Memory B cell (primary cell): ENCODE results near the gene PGM2.

Source experiments
- ATAC-seq: fragments of 150-1000 bp; cut with Tn5 transposase; 2 replicates; pipeline ENCODE4 v1.10.0; 2021; ENCODE audit warnings: low read depth, mild to moderate bottlenecking, moderate library complexity
- DNase-seq, 2 donors: peaks; one replicate each; pipeline ENCODE4 v3.0.0; 2022; ENCODE audit warnings: low spot score in 2 of 2
- H3K27ac Mint-ChIP-seq: one replicate; pipeline ENCODE4 v1.8.0; 2022; ENCODE audit warnings: mild to moderate bottlenecking, moderate library complexity, mixed read lengths
- H3K27me3 Mint-ChIP-seq: one replicate; pipeline ENCODE4 v1.8.0; 2022; ENCODE audit warnings: mixed read lengths
- H3K36me3 Mint-ChIP-seq: one replicate; pipeline ENCODE4 v1.8.0; 2022; ENCODE audit warnings: mild to moderate bottlenecking, mixed read lengths
- H3K4me1 Mint-ChIP-seq: one replicate; pipeline ENCODE4 v1.8.0; 2022; ENCODE audit warnings: mixed read lengths
- H3K4me3 Mint-ChIP-seq: one replicate; pipeline ENCODE4 v1.8.0; 2022; ENCODE audit warnings: mild to moderate bottlenecking, moderate library complexity, mixed read lengths
- H3K9me3 Mint-ChIP-seq: one replicate; pipeline ENCODE4 v1.8.0; 2022; ENCODE audit warnings: mixed read lengths

Gene PGM2

GRCh38 chr4:37860266-37860665 is 33.8 kb downstream of the PGM2 start:
- ATAC-seq (no peak), DNase-seq (no peak)
- H3K27me3 Mint-ChIP-seq, result no peaks in the 10 kb centered on the region
- peaks cover 6% of the 10 kb centered on the region for H3K4me1 Mint-ChIP-seq
- no peaks in the 10 kb centered on the region for H3K9me3 Mint-ChIP-seq
- peaks cover 14% of the 10 kb centered on the region for H3K36me3 Mint-ChIP-seq
- H3K27ac Mint-ChIP-seq, result no peak overlapping the region
- no peak overlapping the region for H3K4me3 Mint-ChIP-seq

DNA sequence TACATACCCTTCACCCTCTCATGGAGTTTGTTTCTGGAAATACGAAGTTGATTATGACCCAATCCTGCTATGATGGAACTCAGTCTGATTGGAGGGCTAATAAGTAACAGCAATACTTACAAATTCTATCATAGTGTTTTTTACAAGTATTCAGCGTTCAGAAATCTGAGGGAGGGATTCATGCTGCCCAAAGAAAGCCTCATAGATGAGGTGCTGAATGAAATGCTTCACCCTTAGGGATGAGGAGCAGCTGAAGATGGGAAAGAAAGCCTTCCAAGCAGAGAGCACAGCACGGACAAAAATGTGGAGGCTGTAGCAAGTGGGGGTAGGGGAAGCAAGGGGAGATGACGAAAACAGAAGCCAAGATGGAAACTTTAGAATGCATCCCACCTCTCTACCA is 36.5 kb downstream of the PGM2 start:
- Mint-ChIP-seq H3K9me3 (no peaks in the 10 kb centered on the region), H3K4me3 (no peak overlapping the region), H3K36me3 (peaks cover 21% of the 10 kb centered on the region), H3K27ac (no peak overlapping the region), H3K4me1 (peaks cover 6% of the 10 kb centered on the region), H3K27me3 (no peaks in the 10 kb centered on the region)
- ATAC-seq, result no peak
- no peak for DNase-seq

DNA sequence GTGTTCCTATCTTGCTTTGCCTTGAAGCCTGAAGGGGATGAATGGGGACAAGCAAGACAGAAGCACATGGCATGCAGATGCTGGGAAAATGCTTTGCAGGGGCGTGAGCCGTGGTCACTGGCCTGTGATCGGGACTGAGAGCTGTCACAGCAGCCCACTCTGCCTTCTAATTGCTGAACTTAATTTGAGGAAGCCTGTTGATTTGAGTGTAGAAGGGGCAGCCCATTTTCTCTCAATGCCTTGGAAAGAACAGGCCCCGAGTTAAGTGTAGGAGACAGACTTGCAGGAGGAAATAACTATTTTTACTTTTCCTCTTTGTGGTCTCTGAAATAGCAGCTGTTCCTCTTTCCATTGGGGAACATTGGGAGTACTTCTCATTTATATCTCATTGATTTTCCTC is 38.3 kb downstream of the PGM2 start:
- H3K27ac Mint-ChIP-seq, result no peak overlapping the region
- peaks cover 24% of the 10 kb centered on the region for H3K36me3 Mint-ChIP-seq
- H3K4me1 Mint-ChIP-seq, result peaks cover 6% of the 10 kb centered on the region
- H3K27me3 Mint-ChIP-seq, result no peaks in the 10 kb centered on the region
- no peaks in the 10 kb centered on the region for H3K9me3 Mint-ChIP-seq
- ATAC-seq (no peak), DNase-seq (no peak)
- no peak overlapping the region for H3K4me3 Mint-ChIP-seq

DNA sequence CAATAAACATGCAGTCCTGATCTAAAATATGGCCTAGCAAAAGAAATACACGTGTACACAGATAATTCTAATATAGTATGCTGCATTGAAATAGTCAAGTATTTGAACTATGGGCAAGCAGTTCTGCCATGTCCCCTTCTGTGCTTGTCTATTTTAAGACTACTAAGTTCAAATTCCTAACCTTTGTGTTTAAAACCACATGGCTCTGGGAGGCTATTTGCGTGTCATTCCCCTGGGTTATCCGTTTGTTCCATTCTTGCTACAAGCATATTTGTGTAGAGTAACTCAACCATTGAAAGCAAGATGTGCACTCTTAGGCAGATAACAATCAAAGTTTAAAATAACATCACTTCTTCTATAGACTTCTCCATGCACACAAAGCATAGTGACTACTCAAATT is 39.0 kb downstream of the PGM2 start:
- Mint-ChIP-seq H3K9me3 (no peaks in the 10 kb centered on the region), H3K4me3 (no peak overlapping the region), H3K27me3 (no peaks in the 10 kb centered on the region), H3K4me1 (peaks cover 6% of the 10 kb centered on the region), H3K36me3 (peaks cover 24% of the 10 kb centered on the region), H3K27ac (no peak overlapping the region)
- ATAC-seq, result no peak
- no peak for DNase-seq

GRCh38 chr4:37867102-37867501 is 40.6 kb downstream of the PGM2 start:
- Mint-ChIP-seq H3K4me3 (no peak overlapping the region), H3K9me3 (no peaks in the 10 kb centered on the region), H3K36me3 (peaks cover 22% of the 10 kb centered on the region), H3K4me1 (peaks cover 8% of the 10 kb centered on the region), H3K27me3 (no peaks in the 10 kb centered on the region), H3K27ac (no peak overlapping the region)
- DNase-seq (no peak), ATAC-seq (no peak)

DNA sequence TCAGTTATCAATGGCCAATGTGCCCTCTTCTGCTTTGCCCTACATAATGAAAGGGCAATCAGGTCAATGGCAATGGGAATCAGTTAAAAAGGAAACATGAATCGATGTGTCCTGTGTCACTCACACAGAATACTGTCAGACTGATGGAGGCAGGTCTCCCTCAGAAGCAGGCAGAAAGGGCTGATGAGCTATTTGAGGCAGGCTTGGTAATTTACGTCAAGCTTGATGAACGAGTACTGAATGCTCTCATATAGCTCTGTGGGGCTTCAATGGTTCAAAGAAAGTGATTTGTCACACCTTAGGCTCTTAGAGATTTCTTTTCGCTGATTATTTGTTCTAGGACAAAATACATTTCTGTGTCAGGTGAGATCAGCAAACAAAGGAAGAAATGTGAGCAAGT is 41.8 kb downstream of the PGM2 start:
- no peak overlapping the region for H3K4me3 Mint-ChIP-seq
- DNase-seq (no peak), ATAC-seq (no peak)
- peaks cover 8% of the 10 kb centered on the region for H3K4me1 Mint-ChIP-seq
- H3K36me3 Mint-ChIP-seq, result peaks cover 16% of the 10 kb centered on the region
- H3K27ac Mint-ChIP-seq, result no peak overlapping the region
- H3K27me3 Mint-ChIP-seq, result no peaks in the 10 kb centered on the region
- no peaks in the 10 kb centered on the region for H3K9me3 Mint-ChIP-seq

- no peak for DNase-seq
- Mint-ChIP-seq H3K27ac (no peak overlapping the region), H3K36me3 (peaks cover 9% of the 10 kb centered on the region), H3K4me1 (peaks cover 2% of the 10 kb centered on the region), H3K9me3 (no peaks in the 10 kb centered on the region), H3K4me3 (no peak overlapping the region), H3K27me3 (no peaks in the 10 kb centered on the region)
- no peak for ATAC-seq
These were observed 46.0 kb downstream of the PGM2 start for GRCh38 chr4:37872310-37872988.

DNA sequence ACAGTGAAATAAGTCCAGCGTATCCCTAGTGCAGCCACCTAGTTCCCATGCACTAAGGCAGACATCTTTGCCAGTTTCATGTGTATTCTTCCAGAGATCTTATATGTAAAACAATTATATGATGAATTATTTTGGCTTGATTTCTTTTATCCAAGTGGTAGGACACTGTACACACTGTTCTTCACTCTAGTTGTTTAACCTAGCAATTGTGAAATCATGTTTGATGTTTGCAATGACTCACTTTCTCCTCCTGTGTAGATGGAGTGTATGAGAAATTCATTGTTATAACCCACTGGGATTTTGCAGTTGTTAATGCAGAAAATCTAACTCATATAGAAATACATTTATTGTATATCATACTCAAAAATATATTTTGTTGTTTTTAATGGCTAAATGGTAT is 46.9 kb downstream of the PGM2 start:
- Mint-ChIP-seq H3K4me3 (no peak overlapping the region), H3K27me3 (no peaks in the 10 kb centered on the region), H3K4me1 (peaks cover 2% of the 10 kb centered on the region), H3K27ac (no peak overlapping the region), H3K36me3 (peaks cover 4% of the 10 kb centered on the region), H3K9me3 (no peaks in the 10 kb centered on the region)
- no peak for ATAC-seq
- no peak for DNase-seq

- H3K27ac Mint-ChIP-seq, result no peak overlapping the region
- H3K36me3 Mint-ChIP-seq, result no peaks in the 10 kb centered on the region
- no peak for ATAC-seq
- H3K4me1 Mint-ChIP-seq, result peaks cover 9% of the 10 kb centered on the region
- H3K9me3 Mint-ChIP-seq, result no peaks in the 10 kb centered on the region
- H3K4me3 Mint-ChIP-seq, result no peak overlapping the region
- no peaks in the 10 kb centered on the region for H3K27me3 Mint-ChIP-seq
- no peak for DNase-seq
These were observed 49.7 kb downstream of the PGM2 start for GRCh38 chr4:37876156-37876555.

DNA sequence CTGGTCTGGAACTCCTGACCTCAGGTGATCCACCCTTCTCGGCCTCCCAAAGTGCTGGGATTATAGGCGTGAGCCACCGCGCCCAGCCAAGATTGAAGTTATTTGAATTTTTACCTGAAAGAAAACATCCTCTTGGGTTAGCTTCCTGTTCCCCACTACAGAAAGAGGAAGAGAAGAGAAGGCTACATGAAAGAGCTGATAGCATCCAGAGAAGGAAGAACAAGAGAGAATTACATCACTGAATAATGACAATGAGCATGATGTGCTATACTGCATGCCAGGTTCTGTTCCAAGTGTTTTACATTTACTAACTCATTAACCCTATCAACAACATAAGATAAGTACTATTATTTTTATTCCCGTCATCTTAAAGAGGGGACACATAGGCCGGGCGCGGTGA is 52.9 kb downstream of the PGM2 start:
- peak overlapping the region; percentile 74 for H3K27ac Mint-ChIP-seq
- no peaks in the 10 kb centered on the region for H3K36me3 Mint-ChIP-seq
- H3K4me1 Mint-ChIP-seq, result peaks cover 7% of the 10 kb centered on the region
- H3K27me3 Mint-ChIP-seq, result no peaks in the 10 kb centered on the region
- H3K9me3 Mint-ChIP-seq, result no peaks in the 10 kb centered on the region
- ATAC-seq, result peak; percentile 77
- no peak for DNase-seq
- no peak overlapping the region for H3K4me3 Mint-ChIP-seq

- no peaks in the 10 kb centered on the region for H3K27me3 Mint-ChIP-seq
These were observed 55.3 kb downstream of the PGM2 start for GRCh38 chr4:37881811-37882210.

DNA sequence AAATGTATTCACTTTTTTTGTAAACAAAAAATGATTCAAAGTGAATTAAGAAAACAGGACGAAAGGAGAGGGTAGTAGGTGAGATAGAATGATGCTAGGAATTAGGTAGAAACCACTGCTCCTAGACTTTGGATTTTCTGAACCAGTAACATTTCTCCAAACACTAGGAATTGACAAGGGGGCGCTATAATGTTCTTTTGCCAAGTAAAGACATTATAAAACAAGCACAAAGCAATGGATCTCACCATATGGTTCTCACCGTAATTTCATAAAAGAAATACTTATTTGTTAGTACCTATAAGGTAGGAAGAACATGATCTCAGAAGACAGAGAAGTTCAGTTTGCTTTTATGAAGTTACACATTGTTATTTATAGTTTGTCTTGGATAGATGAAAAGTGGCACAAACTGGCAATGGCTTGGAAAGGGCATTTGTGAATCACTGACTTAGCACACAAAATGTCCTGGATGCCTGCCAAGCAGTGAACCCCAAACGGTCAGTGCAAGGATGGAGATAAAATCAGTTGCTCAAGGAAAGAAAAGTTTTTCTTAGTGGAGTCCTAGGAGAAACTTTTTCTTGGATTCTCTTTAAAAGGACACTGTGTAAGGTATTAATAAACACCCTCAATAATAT is 56.3 kb downstream of the PGM2 start:
- H3K4me3 Mint-ChIP-seq, result no peak overlapping the region
- H3K27me3 Mint-ChIP-seq, result no peaks in the 10 kb centered on the region

More at GRCh38 chr4:37881811-37882210, 55.3 kb downstream of the PGM2 start:
- DNase-seq, result no peak
- H3K27ac Mint-ChIP-seq, result no peak overlapping the region
- H3K4me3 Mint-ChIP-seq, result no peak overlapping the region
- H3K4me1 Mint-ChIP-seq, result peaks cover 10% of the 10 kb centered on the region
- ATAC-seq, result no peak
- no peaks in the 10 kb centered on the region for H3K9me3 Mint-ChIP-seq
- no peaks in the 10 kb centered on the region for H3K36me3 Mint-ChIP-seq

DNA sequence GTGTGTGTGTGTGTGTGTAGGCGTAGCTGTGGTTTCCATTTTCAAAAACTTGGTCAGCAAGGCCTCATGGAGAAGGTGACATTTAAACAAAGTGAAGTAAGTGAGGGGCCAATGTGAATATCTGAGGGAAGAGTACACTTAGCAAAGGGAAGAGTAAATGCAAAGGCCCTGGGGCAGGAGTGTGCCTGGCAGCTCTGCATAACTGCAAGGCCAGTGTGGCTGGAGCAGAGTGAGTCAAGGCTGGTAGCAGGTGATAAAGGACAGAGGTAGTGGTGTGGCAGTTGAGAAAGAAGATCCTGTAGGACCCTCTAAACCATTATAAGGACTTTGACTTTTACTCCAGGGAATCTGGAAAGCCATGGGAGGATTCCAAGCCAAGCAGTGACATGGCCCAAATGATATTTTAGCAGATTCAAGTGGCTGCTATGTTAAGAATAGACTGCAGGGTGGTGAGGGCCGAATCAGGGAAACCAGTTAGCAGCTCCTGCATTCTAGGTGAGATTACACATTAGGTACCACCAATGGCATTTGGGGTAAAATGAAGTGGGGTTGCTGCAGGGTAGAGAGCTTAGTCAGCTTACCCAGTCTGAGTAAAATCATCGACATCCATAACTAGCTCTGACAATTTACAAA is 58.5 kb downstream of the PGM2 start:
- Mint-ChIP-seq H3K4me3 (no peak overlapping the region), H3K27me3 (no peaks in the 10 kb centered on the region), H3K27ac (no peak overlapping the region), H3K4me1 (peaks cover 13% of the 10 kb centered on the region), H3K36me3 (no peaks in the 10 kb centered on the region), H3K9me3 (no peaks in the 10 kb centered on the region)
- no peak for DNase-seq
- ATAC-seq, result no peak

More for the DNA sequence above, 56.3 kb downstream of the PGM2 start:
- H3K27ac Mint-ChIP-seq, result no peak overlapping the region
- peaks cover 11% of the 10 kb centered on the region for H3K4me1 Mint-ChIP-seq
- H3K9me3 Mint-ChIP-seq, result no peaks in the 10 kb centered on the region
- ATAC-seq (no peak), DNase-seq (no peak)
- no peaks in the 10 kb centered on the region for H3K36me3 Mint-ChIP-seq

GRCh38 chr4:37885496-37885895 is 59.0 kb downstream of the PGM2 start:
- DNase-seq, result no peak
- H3K4me1 Mint-ChIP-seq, result peaks cover 16% of the 10 kb centered on the region
- ATAC-seq, result no peak
- no peak overlapping the region for H3K4me3 Mint-ChIP-seq
- no peak overlapping the region for H3K27ac Mint-ChIP-seq
- H3K9me3 Mint-ChIP-seq, result no peaks in the 10 kb centered on the region
- H3K36me3 Mint-ChIP-seq, result no peaks in the 10 kb centered on the region
- H3K27me3 Mint-ChIP-seq, result no peaks in the 10 kb centered on the region
